WI38 (cell line): ENCODE data around the gene SKI.

ENCODE experiments used
- H3K4me3 ChIP-seq: 2 replicates; pipeline ENCODE4 v1.5.1; 2011; ENCODE audit warnings: low read depth, mild to moderate bottlenecking, control low read depth, low read length
- TF ChIP-seq, protein P1 (sequence below): IDR thresholded peaks from 2 replicates; pipeline ENCODE4 v1.5.1; 2012; ENCODE audit warnings: low read depth, mild to moderate bottlenecking, control low read depth, low read length

Gene SKI

DNA sequence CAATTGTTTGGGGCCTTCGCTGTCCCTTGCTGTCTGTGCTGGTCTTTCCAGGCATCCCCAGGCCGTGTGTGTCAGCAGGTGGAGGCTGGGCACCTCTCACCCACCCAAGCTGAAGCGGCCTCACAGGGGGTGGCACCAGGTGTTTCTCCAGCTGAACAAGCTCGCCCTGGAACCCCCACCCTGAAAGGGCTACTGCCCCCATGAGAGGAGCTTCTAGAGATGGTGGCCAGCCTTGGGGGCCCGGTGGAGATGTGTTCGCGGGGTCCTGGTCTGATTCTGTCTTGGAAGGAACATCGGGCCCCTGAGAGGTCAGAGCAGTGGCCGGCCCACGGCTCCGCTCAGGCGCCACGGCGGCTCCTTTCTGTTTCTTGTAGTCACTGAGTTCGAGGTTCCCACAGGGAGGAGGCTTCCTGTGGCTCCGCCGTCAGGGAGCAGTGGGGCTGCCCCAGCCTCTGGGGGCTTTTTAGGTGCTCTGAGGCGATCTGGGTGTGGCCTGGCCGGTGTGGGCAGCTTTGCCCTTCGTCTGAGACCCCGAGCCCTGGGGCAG lies 46.9 kb downstream of the SKI start:
- TF ChIP-seq, protein P1, sequence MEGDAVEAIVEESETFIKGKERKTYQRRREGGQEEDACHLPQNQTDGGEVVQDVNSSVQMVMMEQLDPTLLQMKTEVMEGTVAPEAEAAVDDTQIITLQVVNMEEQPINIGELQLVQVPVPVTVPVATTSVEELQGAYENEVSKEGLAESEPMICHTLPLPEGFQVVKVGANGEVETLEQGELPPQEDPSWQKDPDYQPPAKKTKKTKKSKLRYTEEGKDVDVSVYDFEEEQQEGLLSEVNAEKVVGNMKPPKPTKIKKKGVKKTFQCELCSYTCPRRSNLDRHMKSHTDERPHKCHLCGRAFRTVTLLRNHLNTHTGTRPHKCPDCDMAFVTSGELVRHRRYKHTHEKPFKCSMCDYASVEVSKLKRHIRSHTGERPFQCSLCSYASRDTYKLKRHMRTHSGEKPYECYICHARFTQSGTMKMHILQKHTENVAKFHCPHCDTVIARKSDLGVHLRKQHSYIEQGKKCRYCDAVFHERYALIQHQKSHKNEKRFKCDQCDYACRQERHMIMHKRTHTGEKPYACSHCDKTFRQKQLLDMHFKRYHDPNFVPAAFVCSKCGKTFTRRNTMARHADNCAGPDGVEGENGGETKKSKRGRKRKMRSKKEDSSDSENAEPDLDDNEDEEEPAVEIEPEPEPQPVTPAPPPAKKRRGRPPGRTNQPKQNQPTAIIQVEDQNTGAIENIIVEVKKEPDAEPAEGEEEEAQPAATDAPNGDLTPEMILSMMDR = no peak
- no peak overlapping the region for H3K4me3 ChIP-seq

DNA sequence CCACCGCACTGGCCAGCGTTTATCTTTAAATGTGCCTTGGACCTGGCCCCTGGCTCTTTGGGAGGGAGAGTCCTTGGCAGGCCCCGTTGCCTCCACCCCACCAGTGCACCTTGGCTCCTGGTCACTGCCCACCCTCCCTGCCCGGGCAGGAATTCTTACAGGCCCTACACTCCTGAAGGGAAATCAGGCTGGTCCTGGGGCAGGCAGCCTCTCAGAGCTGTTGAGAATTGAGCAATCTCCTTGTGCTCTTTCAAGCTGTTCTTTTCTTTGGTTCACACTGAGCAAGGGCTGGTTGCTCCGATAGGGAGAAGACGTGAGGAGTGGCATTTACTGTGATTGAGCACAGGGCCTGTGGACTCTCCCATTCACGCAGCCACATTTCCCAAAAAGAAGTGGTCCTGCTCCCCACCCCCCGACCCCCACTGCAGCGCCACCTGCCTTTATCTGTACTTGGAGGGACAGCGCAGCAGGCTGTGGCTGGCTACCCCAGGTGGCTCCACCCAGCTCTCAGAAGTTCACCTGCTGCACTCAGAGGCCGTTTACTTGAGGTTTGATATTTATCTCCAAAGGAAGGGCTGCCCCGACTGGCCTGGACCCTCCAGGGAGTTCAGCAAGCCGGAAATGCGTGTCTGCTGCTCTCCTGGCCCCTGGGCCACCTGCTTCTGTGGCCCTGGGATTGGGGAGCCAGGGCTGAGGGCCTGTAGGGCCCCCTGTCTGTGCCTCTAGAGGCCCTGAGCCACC lies 47.8 kb downstream of the SKI start:
- TF ChIP-seq, protein P1 = no peak
- no peak overlapping the region for H3K4me3 ChIP-seq

DNA sequence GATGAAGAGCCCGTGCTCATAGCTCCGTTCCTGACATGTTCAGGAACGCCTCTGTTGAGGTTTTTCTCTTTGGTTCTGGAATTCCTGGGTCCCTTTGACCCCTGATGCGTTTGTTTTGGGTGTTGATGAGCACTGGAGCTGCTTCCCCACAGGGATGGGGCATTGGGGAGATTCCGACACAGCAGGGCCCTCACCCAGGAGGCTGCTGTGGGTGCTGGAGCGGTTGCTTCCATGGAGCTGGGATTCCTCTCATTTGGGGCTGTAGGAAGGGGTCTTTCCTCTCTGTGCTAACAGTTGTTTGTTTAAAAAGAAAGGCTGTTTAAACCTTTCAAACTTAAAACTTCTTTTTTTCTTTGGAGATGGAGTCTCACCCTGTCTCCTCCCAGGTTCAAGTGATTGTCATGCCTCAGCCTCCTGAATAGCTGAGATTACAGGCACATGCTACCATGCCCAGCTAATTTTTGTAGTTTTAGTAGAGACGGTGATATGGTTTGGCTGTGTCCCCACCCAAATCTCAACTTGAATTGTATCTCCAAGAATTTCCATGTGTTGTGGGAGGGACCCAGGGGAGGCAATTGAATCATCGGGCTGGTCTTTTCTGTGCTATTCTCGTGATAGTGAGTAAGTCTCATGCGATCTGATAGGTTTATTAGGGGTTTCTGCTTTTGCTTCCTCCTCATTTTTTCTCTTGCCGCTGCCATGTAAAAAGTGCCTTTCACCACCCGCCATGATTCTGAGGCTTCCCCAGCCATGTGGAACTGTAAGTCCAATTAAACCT lies 48.9 kb downstream of the SKI start:
- no peak overlapping the region for H3K4me3 ChIP-seq

DNA sequence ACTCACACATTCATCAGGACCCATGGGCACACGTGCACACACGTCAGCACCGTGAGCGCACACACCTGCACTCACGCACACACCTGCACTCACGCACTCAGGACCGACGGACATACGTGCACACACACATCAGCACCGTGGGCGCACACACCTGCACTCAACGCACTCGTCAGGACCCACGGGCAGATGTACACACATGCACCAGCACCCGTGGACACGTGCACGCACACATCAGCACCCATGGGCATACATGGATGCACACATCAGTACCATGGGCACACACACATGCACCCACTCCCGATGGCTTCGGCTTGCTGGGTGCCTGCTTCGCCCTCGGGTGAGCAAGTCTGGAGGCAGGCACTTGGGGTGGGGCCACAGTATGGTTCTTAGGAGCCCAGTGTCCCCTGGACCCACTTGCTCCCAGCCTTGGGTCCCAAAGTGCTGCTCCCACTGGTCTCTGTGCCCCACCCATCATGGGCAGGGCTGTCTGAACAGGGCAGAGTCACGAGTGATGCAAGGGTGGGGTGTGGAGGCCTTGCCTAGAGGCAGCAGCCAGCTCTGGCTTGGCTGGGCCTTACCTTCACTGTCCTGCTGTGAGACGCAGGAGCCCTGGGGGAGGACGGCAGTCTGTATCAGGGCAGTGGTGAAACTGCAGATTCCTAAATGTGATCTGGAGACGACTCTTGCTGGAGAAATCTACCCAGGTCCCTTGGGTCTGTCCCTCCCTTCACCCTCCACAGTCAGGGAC lies 49.8 kb downstream of the SKI start:
- no peak overlapping the region for H3K4me3 ChIP-seq
- TF ChIP-seq, protein P1 = no peak

More for the DNA sequence above, 48.9 kb downstream of the SKI start:
- TF ChIP-seq, protein P1 = no peak

DNA sequence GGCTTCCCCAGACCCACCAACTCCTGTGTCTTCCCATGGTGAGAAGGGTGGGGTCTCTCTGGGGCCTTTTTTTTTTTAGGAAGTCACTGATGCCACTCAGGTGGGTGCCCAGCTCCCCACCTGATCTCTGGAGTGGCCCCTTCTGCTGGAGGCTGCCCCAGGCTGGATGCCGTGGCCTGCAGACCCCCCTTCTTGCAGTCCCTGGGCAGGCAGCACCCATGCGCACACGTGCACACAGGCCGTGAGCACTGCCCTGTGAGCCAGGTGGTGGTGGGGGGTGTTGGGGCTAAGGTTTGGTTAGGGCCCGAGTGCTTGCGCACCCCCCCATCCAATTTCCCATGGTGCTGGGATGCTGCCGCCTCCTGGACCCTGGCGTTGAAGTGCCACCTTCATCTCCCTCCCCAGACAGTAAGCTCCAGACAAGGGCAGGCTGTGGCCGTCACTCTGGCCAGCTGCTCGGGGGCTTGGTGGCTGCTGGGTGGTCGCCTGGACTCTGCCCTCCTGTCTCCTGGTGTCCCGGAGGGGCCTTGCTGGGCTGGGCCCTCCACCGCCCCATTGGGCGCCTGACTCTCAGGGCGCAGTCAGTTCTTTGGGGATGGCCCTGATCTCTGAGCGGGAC lies 50.6 kb downstream of the SKI start:
- TF ChIP-seq, protein P1 = no peak
- H3K4me3 ChIP-seq = no peak overlapping the region; the same call in 1 of the 2 replicates

DNA sequence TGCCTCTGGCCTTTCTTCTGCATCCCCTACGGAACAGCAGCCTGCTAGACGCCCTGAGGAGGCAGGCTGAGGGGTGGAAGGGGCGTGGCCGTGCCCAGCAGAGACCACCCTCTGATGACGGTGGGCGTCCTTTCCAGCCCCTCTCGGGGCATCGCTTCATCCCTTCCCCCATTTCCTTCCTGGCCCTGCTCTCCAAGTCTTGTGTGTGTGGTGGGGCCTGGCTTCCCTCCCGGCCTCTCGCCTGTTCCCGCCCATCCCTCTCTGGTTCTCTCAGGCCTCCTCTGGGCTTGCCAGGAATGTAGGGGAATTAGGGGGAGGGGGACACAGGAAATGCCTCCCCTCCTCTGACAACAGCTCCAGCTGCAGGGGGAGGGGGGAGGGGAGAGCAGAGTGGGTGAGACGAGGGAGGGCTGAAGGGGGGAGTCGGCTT lies 51.1 kb downstream of the SKI start:
- no peak overlapping the region; the same call in 1 of the 2 replicates for H3K4me3 ChIP-seq
- TF ChIP-seq, protein P1 = no peak
